Measurements from ENCODE around the gene ARHGAP6.

The ARHGAP6 gene

GRCh38 chrX:11296051-11296450 is 369.7 kb downstream of the ARHGAP6 start:
- DNase-seq (ENCODE audit: low spot score): no peak

GRCh38 chrX:11293113-11293512 is 372.6 kb downstream of the ARHGAP6 start, which contains the start of gene AMELX:
Gene AMELX, plus strand, starts transcription at chrX:11293413. Its CDS starts 1,376 bp downstream, at chrX:11294789.
- DNase-seq (ENCODE audit: low spot score): no peak

- no peak for DNase-seq (ENCODE audit: low spot score)
Observed at GRCh38 chrX:11290416-11291102, 375.2 kb downstream of the ARHGAP6 start.

GRCh38 chrX:11287505-11287904 is 378.2 kb downstream of the ARHGAP6 start:
- no peak for DNase-seq (ENCODE audit: low spot score)

- DNase-seq (ENCODE audit: low spot score): no peak
Observed at GRCh38 chrX:11285651-11286050, 380.1 kb downstream of the ARHGAP6 start.

- no peak for DNase-seq (ENCODE audit: low spot score)
Observed at GRCh38 chrX:11282043-11282442, 383.7 kb downstream of the ARHGAP6 start.

- DNase-seq (ENCODE audit: low spot score): no peak
Observed at GRCh38 chrX:11273544-11273943, 392.2 kb downstream of the ARHGAP6 start.

- no peak for DNase-seq (ENCODE audit: low spot score)
Observed at GRCh38 chrX:11272863-11273262, 392.9 kb downstream of the ARHGAP6 start.

- DNase-seq (ENCODE audit: low spot score): no peak
Observed at GRCh38 chrX:11272290-11272689, 393.4 kb downstream of the ARHGAP6 start.

- DNase-seq (ENCODE audit: low spot score): no peak
Observed at GRCh38 chrX:11269996-11270395, 395.7 kb downstream of the ARHGAP6 start.

GRCh38 chrX:11269006-11269405 is 396.7 kb downstream of the ARHGAP6 start:
- DNase-seq (ENCODE audit: low spot score): no peak

- DNase-seq (ENCODE audit: low spot score): no peak
Observed at GRCh38 chrX:11267425-11267824, 398.3 kb downstream of the ARHGAP6 start.

GRCh38 chrX:11266573-11267003 is 399.1 kb downstream of the ARHGAP6 start:
- DNase-seq (ENCODE audit: low spot score): no peak

- no peak for DNase-seq (ENCODE audit: low spot score)
Observed at GRCh38 chrX:11265352-11265751, 400.4 kb downstream of the ARHGAP6 start.

GRCh38 chrX:11264925-11265324 is 400.8 kb downstream of the ARHGAP6 start:
- DNase-seq (ENCODE audit: low spot score): no peak

GRCh38 chrX:11261260-11261659 is 404.5 kb downstream of the ARHGAP6 start:
- no peak for DNase-seq (ENCODE audit: low spot score)

- no peak for DNase-seq (ENCODE audit: low spot score)
Observed at GRCh38 chrX:11259437-11259836, 406.3 kb downstream of the ARHGAP6 start.

GRCh38 chrX:11257711-11258110 is 408.0 kb downstream of the ARHGAP6 start:
- DNase-seq (ENCODE audit: low spot score): no peak

GRCh38 chrX:11257290-11257689 is 408.4 kb downstream of the ARHGAP6 start:
- no peak for DNase-seq (ENCODE audit: low spot score)

GRCh38 chrX:11254417-11255109 is 411.2 kb downstream of the ARHGAP6 start:
- no peak for DNase-seq (ENCODE audit: low spot score)

GRCh38 chrX:11244636-11245035 is 421.1 kb downstream of the ARHGAP6 start:
- no peak for DNase-seq (ENCODE audit: low spot score)

- no peak for DNase-seq (ENCODE audit: low spot score)
Observed at GRCh38 chrX:11242704-11243103, 423.0 kb downstream of the ARHGAP6 start.

- no peak for DNase-seq (ENCODE audit: low spot score)
Observed at GRCh38 chrX:11241720-11242119, 424.0 kb downstream of the ARHGAP6 start.

Measured in SK-N-DZ (cell line).